HL-60 (cell line): ENCODE measurements around the gene BEGAIN.

Experiments
- DNase-seq, 2 experiments: peaks; one replicate each; pipeline ENCODE4 v3.0.0-alpha.2; 2010 to 2020; ENCODE audit warnings: low read depth in 1 of 2, low spot score in 1 of 2
- H3K27ac ChIP-seq: fragments of 250-450 bp; sonication (Bioruptor Pico); replicated peaks from 2 replicates; pipeline ENCODE4 v1.5.1; 2020; ENCODE audit warnings: mild to moderate bottlenecking, moderate library complexity
- H3K27me3 ChIP-seq: fragments of 250-450 bp; sonication (Bioruptor Pico); 2 replicates; pipeline ENCODE4 v1.5.1; 2021; ENCODE audit warnings: mild to moderate bottlenecking, moderate library complexity; ENCODE audit not compliant: insufficient read depth, poor library complexity, severe bottlenecking
- H3K4me3 ChIP-seq: replicated peaks from 2 replicates; pipeline ENCODE4 v1.5.1; 2011; ENCODE audit warnings: mild to moderate bottlenecking, control low read depth, low read length; ENCODE audit not compliant: insufficient read depth
- GABPA ChIP-seq: IDR thresholded peaks from 2 replicates; pipeline ENCODE4 v1.6.1; 2012; ENCODE audit warnings: low read depth
- POLR2AphosphoS5 ChIP-seq: IDR thresholded peaks from 2 replicates; pipeline ENCODE4 v1.6.1; 2012; ENCODE audit warnings: low read depth
- SPI1 ChIP-seq: IDR thresholded peaks from 2 replicates; pipeline ENCODE4 v1.6.1; 2012; ENCODE audit warnings: low read depth, mild to moderate bottlenecking, borderline replicate concordance
- TF ChIP-seq, protein P1 (sequence below): IDR thresholded peaks from 2 replicates; pipeline ENCODE4 v1.6.1; 2012; ENCODE audit warnings: low read depth; ENCODE audit not compliant: insufficient replicate concordance
- TF ChIP-seq, protein P2 (sequence below): IDR thresholded peaks from one replicate; pipeline ENCODE4 v1.5.1; 2011; ENCODE audit warnings: low read length, control low read depth, inconsistent platforms; ENCODE audit not compliant: insufficient read depth

Gene BEGAIN

DNA sequence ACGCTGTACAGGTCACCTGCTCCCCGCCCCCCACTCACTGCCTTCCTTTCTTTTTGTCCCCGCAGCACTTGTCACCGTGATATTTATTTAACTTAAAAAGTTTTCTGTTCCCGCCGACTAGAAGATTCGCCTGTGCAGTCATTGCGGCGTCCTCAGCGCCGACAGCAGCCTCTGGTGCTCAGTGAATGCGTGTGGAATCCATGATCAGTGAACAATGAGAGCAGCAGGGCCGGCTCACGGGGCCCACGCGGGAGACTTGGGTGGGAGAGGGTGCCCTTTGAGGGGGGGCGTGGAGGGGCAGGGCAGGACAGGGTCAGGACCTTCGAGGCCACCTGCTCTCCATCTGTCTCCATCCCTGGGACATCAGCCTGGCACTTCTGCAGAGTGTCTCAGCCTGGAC is 24.5 kb downstream of the BEGAIN start:
- DNase-seq = no peak
- TF ChIP-seq, protein P1, sequence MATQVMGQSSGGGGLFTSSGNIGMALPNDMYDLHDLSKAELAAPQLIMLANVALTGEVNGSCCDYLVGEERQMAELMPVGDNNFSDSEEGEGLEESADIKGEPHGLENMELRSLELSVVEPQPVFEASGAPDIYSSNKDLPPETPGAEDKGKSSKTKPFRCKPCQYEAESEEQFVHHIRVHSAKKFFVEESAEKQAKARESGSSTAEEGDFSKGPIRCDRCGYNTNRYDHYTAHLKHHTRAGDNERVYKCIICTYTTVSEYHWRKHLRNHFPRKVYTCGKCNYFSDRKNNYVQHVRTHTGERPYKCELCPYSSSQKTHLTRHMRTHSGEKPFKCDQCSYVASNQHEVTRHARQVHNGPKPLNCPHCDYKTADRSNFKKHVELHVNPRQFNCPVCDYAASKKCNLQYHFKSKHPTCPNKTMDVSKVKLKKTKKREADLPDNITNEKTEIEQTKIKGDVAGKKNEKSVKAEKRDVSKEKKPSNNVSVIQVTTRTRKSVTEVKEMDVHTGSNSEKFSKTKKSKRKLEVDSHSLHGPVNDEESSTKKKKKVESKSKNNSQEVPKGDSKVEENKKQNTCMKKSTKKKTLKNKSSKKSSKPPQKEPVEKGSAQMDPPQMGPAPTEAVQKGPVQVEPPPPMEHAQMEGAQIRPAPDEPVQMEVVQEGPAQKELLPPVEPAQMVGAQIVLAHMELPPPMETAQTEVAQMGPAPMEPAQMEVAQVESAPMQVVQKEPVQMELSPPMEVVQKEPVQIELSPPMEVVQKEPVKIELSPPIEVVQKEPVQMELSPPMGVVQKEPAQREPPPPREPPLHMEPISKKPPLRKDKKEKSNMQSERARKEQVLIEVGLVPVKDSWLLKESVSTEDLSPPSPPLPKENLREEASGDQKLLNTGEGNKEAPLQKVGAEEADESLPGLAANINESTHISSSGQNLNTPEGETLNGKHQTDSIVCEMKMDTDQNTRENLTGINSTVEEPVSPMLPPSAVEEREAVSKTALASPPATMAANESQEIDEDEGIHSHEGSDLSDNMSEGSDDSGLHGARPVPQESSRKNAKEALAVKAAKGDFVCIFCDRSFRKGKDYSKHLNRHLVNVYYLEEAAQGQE = no peak
- TF ChIP-seq, protein P2, sequence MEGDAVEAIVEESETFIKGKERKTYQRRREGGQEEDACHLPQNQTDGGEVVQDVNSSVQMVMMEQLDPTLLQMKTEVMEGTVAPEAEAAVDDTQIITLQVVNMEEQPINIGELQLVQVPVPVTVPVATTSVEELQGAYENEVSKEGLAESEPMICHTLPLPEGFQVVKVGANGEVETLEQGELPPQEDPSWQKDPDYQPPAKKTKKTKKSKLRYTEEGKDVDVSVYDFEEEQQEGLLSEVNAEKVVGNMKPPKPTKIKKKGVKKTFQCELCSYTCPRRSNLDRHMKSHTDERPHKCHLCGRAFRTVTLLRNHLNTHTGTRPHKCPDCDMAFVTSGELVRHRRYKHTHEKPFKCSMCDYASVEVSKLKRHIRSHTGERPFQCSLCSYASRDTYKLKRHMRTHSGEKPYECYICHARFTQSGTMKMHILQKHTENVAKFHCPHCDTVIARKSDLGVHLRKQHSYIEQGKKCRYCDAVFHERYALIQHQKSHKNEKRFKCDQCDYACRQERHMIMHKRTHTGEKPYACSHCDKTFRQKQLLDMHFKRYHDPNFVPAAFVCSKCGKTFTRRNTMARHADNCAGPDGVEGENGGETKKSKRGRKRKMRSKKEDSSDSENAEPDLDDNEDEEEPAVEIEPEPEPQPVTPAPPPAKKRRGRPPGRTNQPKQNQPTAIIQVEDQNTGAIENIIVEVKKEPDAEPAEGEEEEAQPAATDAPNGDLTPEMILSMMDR = no peak
- Histone ChIP-seq H3K27ac (no peak overlapping the region), H3K27me3 (peaks cover 11% of the 10 kb centered on the region), H3K4me3 (no peak overlapping the region)

DNA sequence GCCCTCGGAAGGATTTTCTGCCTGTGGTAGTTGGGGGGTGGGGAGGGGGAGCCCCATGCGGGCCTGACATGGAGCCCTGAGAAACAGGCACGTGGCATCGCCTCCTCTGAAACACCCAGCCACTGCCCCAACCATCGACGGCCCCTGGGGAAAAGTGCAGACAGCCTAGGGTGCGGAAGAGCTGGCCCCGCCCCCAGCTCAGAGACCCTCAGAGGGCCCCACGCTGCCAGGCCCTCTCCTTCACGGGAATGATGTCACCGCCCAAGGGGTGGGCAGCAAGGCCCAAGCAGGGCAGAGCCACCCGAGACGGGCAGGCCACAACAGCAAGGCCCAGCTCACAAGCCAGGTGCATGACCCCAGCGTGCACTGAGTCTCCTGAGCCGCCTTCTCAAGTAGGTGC is 26.2 kb downstream of the BEGAIN start:
- peaks cover 2% of the 10 kb centered on the region for H3K27me3 ChIP-seq
- no peak for DNase-seq
- no peak for TF ChIP-seq POLR2AphosphoS5
- H3K4me3 ChIP-seq = no peak overlapping the region
- H3K27ac ChIP-seq = no peak overlapping the region

DNA sequence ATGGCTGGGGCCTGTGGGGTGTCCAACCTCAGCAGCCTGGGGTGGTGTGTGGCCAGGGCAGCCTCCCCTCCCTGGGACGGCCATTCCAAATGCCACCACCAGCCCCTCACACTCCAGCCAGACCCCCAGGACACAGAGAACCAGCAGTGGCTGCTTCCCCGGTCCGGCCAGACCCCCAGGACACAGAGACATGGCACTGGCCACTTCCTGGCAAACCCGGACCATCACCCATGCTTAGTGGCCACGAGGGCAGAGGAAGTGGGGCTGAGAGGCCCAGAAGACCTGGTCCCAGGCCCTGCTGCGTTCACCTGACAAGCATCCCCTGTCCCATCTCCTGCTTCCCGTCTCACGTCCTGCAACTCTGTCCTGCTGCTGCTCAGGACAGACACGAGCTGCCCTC is 26.7 kb downstream of the BEGAIN start:
- TF ChIP-seq GABPA (no peak), SPI1 (no peak), POLR2AphosphoS5 (no peak)
- TF ChIP-seq, protein P2 = no peak
- TF ChIP-seq, protein P1 = no peak
- Histone ChIP-seq H3K27ac (no peak overlapping the region), H3K27me3 (peaks cover 2% of the 10 kb centered on the region), H3K4me3 (no peak overlapping the region)
- DNase-seq = no peak

DNA sequence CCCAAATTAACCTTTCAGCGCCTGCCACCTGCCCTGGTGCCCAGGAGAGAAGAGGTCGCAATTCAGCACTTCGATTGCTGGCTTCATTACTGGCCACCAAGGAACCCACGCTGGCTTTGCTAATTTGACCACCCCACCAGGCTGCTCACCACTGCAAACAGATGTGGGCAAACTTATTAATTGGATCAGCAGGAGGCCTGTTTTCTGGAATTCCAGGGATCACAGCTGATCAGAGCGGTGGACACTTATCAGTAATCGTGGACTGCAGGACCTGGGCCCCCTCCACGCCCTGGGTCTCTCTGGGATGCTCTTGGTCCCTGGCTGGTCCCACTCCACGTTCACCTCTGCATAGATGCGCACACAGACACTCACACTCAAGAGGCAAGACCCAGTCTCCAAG is 27.8 kb downstream of the BEGAIN start:
- Histone ChIP-seq H3K4me3 (no peak overlapping the region), H3K27ac (no peak overlapping the region), H3K27me3 (peaks cover 2% of the 10 kb centered on the region)
- no peak for DNase-seq
- TF ChIP-seq, protein P2 = no peak
- TF ChIP-seq GABPA (no peak), POLR2AphosphoS5 (no peak), SPI1 (no peak)
- TF ChIP-seq, protein P1 = no peak
